T follicular helper cell (primary cell): Measurements from ENCODE around the gene ZNF627.
"Not testable (repeated sequence)": the region's sequence is repeated elsewhere in the genome, so short reads cannot be mapped to it uniquely, and the experiment has no call there.

ENCODE experiments used
- DNase-seq: peaks from one replicate; pipeline ENCODE4 v3.0.0-alpha.2; 2020; ENCODE audit warnings: low read depth

ZNF627 gene

GRCh38 chr19:11624069-11624463, 26.8 kb downstream of the ZNF627 start:
- no peak for DNase-seq

GRCh38 chr19:11626252-11626651, 29.0 kb downstream of the ZNF627 start:
- DNase-seq = no peak

DNA sequence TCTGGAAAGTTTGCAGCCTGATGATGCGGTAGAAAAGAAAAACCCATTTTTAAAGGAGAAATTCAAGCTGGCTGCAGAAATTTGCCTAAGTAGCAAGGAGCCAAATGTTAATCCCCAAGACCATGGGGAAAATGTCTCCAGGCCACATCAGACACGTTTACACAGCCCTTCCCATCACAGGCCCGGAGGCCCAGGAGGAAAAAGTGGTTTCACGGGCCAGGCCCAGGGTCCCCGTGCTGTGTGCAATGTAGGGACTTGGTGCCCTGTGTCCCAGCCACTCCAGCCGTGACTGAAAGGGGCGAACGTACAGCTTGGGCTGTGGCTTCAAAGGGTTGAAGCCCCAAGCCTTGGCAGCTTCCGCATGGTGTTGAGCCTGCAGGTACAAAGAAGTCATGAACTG, 35.9 kb downstream of the ZNF627 start:
- DNase-seq = no peak

- not testable (repeated sequence) for DNase-seq
These were observed 36.9 kb downstream of the ZNF627 start for GRCh38 chr19:11634018-11634662.

DNA sequence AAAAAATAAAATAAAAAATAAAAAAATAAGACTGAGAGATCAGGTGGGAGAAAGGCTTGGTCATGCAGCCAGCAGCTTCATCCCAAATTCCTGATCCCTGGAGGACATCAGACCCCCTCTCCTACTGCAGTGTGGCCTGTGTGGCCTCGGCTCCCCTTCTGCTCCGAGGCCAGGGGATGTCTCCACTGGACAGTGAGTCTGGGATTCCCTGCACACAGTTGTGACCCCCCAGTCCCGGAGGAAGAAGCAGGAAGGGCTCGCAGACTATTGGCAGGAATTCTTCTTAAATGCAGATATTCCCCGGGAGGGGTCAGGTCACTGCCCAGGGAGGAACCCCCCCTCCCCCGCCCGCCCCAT, 41.9 kb downstream of the ZNF627 start:
- no peak for DNase-seq

- peak; percentile 76 for DNase-seq
These were observed 42.6 kb downstream of the ZNF627 start for GRCh38 chr19:11639602-11640471.

DNA sequence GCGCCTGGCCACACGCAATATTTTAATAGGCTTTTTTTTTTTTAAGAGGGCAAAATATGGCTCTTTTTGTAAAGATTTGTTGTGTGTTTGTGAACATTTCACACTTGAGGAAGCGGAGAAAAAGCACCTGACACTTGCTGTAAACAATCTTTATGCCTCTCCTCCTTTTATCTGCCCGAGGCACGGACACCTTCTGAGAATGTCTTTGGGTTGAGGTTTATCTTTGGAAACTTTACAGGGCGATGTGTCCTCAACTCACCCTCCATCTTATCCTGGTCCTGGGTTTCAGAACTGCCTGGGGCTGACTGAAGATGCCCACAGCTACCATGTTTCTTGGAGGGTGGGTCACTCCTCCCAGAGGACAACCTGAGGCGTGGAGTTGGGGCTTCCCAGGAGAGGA, 44.0 kb downstream of the ZNF627 start:
- DNase-seq = no peak

DNA sequence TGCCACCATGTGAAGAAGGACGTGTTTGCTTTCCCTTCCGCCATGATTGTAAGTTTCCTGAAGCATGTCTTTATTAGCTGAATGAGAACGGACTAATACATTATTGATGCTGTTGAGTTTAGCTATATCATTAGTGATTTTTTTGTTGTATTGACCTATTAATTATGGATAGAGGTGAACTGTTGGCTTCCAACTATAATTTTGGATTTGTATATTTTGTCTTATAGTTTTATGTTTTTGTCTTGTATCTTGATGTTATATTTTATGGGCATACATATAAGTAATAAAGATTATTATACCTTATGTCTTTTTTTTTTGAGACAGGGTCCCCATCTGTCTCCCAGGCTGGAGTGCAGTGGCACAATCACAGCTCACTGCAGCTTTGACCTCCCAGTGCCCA, 45.6 kb downstream of the ZNF627 start:
- DNase-seq = no peak

- no peak for DNase-seq
These were observed 52.7 kb downstream of the ZNF627 start for GRCh38 chr19:11649941-11650340.

DNA sequence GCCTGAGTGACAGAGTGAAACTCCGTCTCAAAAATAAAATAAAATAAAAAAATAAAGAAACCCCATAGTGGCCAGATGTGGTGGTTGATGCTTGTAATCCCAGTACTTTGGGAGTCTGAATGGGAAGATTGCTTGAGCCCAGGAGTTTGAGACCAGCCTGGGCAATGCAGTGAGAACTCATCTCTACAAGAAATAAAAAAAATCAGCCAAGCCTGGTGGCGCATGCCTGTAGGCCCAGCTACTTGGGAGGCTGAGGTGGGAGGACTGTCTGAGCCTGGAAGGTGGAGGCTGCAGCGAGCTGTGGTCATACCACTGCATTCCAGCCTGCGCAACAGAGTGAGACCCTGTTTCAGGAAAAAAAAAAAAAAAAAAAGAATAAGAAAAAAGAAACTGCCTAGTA, 53.8 kb downstream of the ZNF627 start:
- DNase-seq = no peak

GRCh38 chr19:11652056-11652455, 54.8 kb downstream of the ZNF627 start:
- no peak for DNase-seq

GRCh38 chr19:11652492-11652891, 55.2 kb downstream of the ZNF627 start:
- no peak for DNase-seq

DNA sequence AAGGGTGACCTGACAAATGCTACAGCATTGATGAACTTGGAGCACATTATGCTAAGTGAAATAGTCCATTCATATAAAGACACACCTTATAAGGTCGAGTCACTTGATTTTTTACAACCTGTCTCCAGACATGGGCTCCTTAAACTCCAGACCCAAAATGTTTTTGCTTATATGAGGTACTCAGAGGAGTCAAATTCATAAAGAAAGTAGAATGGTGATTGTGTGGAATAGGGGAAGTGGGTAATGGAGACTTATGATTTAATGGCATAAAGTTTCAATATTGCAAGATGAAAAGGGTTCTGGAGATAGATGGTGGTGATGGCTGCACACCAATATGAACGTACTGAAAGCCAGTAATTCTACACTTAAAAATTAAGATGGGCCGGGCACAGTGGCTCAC, 59.3 kb downstream of the ZNF627 start:
- no peak for DNase-seq

GRCh38 chr19:11657307-11657706, 60.0 kb downstream of the ZNF627 start:
- DNase-seq = no peak

GRCh38 chr19:11658970-11659369, 61.7 kb downstream of the ZNF627 start:
- DNase-seq = no peak

DNA sequence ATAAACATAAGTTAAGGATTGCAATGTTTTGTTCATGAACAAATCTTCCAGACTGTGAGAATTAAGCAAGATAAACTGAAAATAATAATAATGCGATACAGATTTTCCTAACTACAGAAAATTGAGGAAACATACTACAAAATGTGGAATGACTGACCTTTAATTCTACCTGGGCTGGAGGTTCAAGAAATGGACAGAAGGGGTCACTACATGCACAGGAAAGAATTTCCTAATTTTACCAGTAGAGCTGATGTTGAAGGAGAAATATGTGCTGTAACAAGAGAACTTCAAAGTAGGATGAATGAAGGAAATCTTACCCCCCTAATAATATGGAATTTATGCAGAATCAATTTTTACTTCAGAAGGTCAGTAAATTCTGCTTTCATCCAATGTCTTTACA, 62.3 kb downstream of the ZNF627 start:
- DNase-seq = no peak

DNA sequence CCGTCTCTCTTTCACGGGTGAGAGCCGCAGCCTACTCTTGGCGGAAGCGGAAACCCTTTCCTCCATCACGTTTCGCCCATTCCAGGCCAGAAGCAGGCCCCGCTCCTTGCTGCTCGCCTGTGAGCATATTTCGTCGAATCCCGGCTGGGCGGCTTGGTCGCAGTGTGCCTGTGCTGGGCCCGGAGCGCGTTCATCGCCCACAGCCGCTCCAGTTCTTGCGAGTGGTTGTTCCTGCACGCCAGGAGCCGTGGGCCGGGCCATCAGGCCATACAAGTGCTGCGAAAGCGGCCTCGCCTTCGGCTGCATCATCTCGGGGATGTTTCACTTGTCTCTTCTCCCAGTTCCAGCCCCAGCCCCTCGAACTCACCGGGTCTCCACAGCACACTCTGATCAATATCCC, 65.0 kb downstream of the ZNF627 start:
- no peak for DNase-seq

DNA sequence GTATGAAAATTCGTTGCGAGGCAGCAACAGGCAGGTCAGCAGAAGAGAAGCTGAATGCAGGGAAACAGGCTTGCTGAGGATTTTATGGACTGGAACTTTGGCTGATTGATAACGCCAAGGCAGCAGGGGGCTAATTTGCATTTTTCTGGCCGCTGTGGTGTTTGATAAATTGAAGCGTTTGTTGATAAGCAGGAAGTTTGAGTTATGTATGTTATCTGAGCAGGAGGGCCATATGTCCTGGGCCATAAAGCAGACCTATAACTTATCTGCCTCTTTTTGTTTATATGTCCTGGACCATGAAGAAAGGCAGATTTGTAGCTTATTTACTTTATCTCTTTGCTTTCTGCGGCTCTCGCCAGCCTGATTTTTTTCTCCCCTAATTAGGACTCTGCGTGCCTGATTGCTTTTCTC, 65.9 kb downstream of the ZNF627 start:
- DNase-seq = no peak
